Limb (tissue), 2 donors: ENCODE measurements around the gene SIN3B.
"Not testable (repeated sequence)": the region's sequence is repeated elsewhere in the genome, so short reads cannot be mapped to it uniquely, and the experiment has no call there.

Source experiments
- DNase-seq, 2 donors: peaks; one replicate each; pipeline ENCODE4 v3.0.0-alpha.2; 2016; ENCODE audit errors: extremely low spot score in 2 of 2

SIN3B gene, protein sequence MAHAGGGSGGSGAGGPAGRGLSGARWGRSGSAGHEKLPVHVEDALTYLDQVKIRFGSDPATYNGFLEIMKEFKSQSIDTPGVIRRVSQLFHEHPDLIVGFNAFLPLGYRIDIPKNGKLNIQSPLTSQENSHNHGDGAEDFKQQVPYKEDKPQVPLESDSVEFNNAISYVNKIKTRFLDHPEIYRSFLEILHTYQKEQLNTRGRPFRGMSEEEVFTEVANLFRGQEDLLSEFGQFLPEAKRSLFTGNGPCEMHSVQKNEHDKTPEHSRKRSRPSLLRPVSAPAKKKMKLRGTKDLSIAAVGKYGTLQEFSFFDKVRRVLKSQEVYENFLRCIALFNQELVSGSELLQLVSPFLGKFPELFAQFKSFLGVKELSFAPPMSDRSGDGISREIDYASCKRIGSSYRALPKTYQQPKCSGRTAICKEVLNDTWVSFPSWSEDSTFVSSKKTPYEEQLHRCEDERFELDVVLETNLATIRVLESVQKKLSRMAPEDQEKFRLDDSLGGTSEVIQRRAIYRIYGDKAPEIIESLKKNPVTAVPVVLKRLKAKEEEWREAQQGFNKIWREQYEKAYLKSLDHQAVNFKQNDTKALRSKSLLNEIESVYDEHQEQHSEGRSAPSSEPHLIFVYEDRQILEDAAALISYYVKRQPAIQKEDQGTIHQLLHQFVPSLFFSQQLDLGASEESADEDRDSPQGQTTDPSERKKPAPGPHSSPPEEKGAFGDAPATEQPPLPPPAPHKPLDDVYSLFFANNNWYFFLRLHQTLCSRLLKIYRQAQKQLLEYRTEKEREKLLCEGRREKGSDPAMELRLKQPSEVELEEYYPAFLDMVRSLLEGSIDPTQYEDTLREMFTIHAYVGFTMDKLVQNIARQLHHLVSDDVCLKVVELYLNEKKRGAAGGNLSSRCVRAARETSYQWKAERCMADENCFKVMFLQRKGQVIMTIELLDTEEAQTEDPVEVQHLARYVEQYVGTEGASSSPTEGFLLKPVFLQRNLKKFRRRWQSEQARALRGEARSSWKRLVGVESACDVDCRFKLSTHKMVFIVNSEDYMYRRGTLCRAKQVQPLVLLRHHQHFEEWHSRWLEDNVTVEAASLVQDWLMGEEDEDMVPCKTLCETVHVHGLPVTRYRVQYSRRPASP

DNA sequence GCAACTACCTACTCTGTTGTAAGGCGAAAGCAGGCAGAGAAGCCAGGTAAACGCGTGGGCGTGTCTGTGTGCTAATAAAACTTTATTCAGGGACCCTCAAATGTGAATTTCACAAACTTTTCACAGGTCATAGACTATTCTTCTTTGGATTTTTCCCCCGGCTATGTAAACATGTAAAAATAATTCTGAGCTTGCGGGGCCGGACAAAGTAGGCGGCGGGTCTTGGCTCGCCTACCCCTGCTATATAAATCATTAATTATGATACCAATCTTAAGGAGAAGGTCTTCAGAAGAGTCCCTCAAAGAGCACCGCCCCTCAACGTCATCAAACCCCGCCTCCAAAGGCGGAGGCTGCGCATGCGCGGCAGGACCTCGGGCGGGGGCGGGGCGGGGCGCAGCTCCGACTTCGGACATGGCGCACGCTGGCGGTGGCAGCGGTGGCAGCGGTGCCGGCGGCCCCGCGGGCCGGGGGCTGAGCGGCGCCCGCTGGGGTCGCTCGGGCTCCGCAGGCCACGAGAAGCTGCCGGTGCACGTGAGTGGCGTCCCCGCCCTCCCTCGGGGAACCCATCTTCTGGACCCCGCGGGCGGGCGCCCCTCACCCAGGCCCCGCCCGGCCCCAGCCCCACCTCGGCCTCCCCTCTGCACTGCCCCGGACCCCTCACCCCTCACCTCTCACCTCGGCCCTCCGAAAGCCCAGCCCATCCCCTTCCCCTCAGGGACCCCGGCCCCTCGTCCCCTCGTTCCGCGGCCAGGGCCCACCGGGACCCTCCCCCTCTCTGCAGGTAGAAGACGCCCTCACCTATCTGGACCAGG lies at the start of gene SIN3B:
Gene SIN3B (plus strand): TSS at position 389 of the 812 bp plus-strand sequence. CDS start 23 bp downstream, at position 412.
- DNase-seq: peak; percentile 85 to 94

DNA sequence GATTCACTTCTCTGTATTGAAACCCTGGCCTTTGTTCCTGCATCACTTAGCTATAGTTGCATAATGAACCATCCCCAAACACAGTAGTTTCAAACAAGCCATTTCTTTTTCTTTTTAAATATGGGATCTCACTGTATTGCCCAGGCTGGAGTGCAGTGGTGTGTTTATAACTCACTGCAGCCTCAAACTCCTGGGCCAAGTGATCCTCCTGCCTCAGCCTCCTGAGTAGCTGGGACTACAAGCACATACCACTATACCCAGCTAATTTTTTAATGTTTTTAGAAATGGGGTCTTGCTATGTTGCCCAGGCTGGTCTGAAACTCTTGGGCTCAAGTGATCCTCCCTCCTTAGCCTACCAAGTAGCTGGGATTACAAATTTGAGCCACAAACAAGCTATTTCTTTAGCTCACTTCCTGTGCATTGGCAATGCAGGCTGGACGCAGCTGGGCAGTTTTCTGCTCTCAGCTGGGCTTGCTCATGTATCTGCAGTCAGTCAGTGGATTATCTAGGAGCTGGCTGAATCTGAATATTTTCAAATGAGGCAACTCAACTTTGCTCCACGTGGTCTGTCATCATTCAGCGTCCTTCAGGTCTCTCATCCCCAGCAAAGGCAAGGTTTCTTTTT lies 49.5 kb upstream of the SIN3B start:
- DNase-seq: no peak

DNA sequence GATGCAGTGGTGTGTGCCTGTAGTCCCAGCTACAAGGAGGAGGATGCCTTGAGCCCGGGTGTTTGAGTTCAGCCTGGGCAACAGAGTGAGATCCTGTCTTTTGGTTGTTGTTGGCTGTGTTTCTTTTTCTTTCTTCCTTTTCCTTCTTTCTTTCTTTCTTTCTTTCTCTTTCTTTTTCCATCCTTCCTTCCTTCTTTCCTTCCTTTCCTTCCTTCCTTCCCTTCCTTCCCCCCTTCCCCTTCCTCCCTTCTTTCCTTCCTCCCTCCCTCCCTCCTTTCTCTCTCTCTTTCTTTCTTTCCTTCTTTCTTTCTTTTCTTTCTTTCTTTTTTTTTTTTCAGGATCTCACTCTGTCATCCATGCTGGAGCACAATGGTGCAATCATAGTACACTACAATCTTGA lies 46.5 kb upstream of the SIN3B start:
- no peak for DNase-seq

DNA sequence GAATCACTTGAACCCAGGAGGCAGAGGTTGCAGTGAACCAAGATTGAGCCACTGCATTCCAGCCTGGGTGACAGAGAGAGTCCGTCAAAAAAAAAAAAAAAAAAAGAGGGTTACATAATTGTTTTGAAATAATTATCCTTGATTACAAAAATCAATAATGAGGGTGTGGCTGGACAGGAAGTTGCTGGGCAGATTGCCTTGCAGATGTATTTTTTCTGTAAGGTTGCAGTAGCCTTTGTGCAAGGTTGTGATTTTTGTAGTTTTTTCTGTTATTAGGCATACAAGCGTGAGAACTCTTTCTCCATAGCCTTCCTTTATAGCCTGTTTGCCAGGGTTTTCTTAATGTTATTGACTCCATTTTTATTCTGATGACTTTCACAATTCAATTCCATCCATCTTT lies 40.7 kb upstream of the SIN3B start:
- DNase-seq: no peak

DNA sequence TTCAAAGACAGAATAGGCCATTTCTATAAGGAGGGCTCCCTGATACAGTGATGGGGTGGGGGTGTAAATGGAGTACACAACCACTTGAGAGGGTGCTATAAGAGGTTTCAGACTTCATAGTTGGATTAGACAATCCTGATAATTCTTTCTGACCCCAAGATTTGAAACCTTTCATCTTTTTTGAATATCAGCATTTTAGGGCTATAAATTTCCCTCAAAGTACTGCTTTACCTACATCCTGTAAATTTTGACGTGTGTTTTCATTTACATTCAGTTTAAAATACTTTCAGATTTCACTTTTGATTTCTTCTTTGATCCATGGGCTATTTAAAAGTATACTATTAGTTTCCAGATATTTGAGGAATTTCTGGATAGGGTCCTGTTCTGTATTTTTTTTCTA lies 40.0 kb upstream of the SIN3B start:
- no peak for DNase-seq

DNA sequence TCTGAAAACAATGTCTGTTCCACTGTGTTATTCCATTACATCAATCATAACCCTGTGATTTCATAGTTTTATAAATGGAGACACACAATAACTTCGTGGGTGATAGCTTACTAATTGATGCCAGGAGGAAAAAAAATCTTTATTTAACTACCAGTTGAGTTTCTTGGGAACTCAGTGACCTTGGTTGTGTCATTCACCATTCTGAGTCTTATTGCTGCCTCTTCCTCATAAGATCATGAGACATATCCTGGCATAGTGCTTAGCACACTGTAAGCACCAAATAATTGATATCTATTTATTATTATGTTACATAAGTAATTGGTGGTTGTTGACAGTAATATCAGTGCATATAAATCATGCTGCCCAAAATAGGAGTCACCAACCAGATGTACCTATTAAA lies 39.1 kb upstream of the SIN3B start:
- DNase-seq: no peak

DNA sequence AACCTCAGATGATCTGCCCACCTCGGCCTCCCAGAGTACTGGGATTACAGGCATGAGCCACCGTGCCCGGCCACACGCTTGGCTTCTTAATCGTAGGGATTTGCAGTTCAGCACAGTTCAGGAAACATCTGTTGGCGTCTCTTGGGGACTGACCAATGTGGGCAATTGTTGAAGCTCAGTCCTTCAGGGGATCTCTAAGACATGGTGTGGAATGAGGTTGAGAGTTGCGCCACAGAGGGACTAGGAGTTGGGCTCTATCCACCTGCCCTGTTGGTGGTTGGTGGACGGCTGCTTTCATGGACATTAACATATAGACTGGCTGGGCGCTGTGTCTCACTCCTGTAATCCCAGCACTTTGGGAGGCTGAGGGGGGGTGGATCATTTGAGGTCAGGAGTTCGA lies 37.3 kb upstream of the SIN3B start:
- no peak for DNase-seq

DNA sequence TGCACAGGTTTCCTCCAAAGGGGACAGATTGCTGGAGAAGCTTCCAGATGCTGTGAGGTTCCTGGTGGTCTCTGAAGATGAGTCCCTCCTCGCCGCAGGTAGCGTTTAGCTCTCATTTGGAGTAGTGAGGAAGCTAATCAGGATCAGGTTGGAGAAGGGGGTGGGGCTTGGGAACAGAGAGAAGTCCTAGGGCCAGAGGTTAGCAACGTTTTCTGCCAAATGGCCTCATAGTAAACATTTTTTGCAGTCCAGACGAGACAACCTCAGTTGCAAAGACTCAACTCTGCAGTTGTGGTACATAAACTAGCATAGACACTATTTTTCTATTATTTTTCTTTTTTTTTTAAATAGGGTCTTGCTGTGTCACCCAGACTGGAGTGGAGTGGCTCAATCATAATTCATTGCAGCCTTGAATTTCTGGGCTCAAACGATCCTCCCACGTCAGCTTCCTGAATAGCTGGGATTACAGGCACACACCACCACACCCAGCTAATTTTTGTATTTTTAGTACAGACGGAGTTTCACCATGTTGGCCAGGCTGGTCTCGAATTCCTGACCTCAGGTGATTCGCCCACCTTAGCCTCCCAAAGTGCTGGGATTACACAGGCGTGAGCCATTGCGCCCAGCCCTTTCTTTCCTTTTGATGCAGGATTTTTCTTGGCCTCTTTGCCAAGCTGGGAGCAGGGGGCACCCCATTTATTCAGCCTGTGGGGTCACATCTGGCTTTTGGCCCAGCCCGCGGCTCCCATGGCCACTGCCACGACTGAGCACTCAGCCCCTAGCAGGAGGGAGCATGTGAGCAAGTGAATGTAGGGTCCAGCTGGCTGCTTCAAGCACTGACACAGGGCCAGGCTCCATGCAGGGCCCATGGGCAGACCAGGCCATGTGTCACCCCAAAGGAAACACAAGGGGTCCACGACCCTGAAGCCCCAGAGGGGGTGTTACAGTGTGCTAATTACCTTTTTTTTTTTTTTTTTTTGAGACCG lies 34.4 kb upstream of the SIN3B start:
- no peak for DNase-seq

DNA sequence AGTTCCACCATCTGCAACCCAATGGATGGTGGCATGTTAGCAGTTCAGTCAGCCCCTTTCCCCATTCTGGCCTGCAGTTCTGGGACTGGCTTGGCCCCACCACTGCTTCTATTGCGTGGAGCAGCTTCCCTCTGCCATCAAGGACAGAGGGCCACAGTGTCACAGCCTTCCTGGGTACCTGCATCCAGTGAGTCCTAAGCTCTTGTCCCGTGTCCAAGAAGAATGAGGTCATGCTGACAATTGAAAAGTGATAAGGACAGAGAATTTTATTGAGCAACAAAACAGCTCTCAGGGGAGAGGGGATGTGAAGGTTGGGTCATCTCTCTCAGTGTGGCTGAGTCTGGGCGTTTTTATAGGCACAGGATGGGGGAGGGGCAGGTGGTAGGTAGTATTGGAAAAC lies 33.5 kb upstream of the SIN3B start:
- no peak for DNase-seq

DNA sequence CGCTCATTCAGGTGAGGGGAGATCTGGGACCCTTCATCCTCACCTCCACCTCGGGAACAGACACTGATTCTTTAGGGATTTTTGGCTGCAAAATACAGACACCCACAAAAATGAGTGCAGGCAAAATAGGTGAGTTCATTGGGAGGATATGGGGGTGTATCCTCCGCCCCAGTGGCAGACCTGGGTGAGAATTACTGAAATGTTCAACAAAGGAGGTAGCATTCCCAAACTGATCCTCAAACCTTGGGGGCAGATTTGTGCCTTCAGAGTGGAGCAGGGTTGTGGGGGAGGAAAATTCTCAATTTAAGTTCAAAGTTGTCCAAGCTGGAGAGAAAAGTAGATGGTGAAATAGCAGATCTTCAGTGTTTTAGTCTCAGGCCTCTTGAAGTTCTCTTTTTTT lies 31.3 kb upstream of the SIN3B start:
- DNase-seq: no peak

DNA sequence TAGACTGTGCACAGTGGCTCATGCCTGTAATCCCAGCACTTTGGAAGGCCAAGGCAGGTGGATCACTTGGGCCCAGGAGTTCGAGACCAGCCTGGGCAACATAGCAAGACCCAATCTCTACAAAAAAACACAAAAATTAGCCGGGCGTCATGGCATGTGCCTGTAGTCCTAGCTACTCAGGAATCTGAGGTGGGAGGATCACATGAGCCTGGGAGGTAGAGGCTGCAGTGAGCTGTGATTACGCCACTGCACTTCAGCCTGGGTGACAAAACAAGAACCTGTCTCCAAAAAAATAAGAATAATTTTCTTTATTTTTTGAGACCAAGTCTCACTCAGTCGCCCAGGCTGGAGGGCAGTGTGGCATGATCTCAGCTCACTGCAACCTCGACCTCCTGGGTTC lies 30.9 kb upstream of the SIN3B start:
- DNase-seq: not testable (repeated sequence)

DNA sequence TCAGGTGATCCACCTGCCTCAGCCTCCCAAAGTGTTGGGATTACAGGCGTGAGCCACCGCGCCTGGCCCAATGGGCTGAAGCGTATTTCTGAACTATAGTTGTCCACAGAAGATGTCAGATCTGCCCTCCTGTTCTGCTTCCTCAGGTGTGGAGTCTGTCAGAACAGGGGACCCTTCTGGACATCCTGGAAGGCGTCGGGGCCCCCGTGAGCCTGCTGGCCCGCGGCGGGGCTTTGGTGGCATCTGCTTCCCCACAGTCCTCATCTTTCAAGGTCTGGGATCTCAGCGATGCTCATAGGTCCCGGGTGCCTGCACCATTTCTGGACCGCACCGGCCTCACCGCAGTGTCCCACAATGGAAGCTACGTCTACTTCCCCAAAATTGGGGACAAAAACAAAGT lies 29.5 kb upstream of the SIN3B start:
- DNase-seq: no peak

DNA sequence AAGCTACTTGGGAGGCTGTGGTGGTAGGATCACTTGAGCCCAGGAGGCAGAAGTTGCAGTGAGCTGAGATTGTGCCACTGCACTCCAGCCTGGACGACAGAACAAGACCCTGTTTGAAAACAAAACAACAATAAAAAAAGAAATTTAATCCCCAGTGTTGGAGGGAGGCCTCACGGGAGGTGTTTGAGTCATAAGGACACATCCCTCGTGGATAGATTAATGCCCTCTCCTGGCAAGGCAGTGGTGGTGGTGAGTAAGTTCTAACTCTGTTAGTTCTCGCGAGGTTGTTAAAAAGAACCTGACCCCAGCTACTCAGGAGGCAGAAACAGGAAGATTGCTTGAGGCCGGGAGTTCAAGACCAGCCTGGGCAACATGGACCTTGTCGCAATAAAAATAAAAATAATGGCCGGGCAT lies 27.6 kb upstream of the SIN3B start:
- DNase-seq: no peak

DNA sequence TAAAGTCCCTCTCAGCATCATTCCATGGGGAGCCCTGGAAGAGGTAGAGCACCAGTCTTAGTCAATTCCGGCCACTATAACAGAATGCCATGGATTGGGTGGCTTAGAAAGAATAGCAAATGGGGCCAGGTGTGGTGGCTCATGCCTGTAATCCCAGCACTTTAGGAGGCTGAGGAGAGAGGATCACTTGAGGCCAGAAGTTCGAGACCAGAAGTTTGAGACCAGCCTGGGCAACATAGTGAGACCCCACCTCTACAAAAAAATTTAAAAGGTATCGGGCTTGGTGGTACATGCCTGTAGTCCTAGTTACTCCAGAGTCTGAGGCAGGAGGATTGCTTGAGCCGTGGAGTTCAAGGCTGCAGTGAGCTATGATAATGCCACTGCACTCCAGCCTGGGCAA lies 25.0 kb upstream of the SIN3B start:
- no peak for DNase-seq

DNA sequence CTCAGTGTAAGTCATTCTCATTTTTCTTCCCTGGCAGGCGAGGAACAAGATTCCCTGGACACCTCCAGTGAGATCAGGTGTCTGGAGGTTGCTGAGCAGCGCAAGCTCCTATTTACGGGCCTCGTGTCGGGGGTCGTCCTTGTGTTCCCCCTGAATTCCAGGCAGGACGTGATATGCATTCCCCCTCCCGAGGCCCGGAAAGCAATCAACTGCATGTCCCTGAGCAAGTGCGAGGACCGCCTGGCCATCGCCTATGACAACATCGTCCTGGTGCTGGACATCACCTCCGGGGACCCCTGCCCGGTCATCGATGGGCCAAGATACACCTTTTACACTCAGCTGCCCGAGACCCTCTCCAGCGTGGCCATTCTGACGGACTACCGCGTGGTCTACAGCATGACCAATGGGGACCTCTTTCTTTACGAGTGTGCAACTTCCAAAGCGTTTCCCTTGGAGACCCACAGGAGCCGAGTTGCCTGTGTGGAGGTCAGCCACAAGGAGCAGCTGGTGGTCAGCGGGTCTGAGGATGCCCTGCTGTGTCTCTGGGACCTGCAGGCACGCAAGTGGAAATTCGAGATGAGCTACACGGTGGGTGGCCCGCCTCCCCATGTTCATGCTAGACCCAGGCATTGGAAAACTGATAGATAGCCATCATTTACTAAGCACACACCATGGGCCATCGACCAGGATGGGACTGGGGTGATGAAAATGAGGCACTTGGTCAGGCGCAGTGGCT lies 21.5 kb upstream of the SIN3B start:
- DNase-seq: no peak

DNA sequence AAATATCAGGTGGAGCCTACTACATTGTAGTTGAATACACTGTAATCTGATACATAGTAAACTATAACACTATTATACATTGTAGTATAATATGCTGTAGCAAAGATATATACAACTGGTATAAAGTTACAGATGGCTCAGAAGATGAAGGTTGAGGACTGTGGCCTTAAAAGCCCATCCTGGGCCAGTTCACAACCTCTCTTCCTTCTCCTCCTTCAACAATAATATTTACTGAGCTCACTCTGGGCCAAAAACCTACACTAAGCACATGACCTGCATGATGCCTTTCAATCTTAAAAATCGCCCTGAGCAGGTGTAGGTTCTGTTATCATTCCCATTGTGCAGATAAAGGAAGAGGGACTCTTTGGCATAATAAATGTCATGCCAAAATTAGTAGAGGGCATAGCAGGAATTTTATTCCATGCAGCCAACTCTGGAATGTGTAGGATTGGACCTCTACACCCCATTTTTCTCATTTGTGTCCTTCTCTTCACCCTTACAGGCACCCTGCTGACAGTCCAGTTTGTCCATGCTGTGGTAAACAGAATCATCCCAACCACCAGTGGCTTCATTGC lies 14.6 kb upstream of the SIN3B start:
- no peak for DNase-seq

DNA sequence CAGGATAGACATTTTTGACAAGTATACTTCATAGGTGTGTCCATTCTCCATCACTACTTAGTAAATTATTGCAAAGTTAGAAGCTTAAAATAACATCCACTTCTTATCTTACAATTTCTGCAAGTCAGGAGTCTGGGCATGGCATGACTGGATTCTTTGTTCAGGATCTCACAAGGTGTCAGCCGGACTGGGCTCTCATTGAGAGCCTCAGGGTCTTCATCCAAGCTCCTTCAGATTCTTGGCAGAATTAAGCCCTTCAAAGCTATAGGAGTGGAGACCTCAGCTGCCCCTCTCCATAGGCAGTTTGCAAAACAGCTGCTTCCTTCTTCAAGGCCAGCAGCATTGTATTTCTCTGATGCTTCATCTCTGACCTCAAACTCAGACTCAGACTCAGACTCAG lies 9.1 kb upstream of the SIN3B start:
- no peak for DNase-seq

DNA sequence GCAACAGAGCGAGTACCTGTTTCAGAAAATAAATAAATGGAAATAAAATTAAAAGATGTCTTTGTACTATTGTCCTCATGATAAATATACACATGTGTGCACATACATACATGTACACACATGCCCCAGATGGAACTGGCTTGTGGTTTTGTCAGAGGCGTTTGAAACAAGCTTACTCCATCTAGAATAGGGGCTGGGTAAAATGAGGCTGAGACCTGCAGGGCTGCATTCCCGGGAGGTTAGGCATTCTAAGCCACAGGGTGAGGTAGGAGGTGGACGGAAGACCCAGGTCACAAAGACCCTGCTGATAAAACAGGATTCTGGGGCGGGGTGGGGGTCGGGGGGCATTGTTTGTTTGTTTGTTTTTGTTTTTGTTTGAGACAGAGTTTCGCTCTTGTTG lies 8.1 kb upstream of the SIN3B start:
- DNase-seq: no peak

DNA sequence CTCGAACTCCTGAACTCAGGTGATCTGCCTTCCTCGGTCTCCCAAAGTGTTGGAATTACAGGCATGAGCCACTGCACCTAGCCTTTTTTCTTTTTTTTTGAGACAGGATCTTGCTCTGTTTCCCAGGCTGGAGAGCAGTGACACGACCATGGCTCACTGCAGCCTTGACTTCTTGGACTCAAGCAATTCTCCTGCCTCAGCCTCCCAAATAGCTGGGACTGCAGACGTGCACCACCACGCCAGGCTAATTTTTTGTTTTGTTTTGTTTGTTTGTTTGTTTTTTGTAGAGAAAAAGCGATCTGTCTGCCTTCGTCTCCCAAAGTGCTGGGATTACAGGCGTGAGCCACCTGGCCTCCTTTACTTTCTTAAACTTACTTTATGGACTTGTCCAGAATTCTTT lies 6.5 kb upstream of the SIN3B start:
- no peak for DNase-seq
